Measurements from ENCODE around the gene C11orf86.

DNA sequence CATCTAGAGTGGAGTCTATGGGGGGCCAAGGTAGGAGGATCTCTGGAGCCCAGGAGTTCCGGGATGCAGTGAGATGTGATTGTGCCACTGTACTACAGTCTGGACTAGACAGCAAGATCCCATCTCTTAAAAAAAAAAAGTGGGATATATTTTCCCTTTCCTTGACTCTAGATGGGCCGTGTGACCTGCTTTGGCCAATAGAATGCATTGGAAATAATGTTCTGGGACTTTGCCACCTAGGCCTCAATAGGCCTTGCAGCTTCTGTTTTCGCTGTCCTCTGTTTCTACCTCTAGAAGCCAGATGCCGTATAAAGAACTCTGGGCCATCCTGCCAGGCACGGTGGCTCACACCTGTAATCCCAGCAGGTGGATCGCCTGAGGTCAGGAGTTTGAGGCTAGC is 3.6 kb downstream of the C11orf86 start:
- TF ChIP-seq POLR2A (IDR thresholded peaks at IDR 0.05; ENCODE audit: low read length) (no peak), GATA1 (IDR thresholded peaks at IDR 0.05; ENCODE audit: low read depth, low read length) (no peak)
